H1 (cell line): ENCODE results near the gene AADAC.
"Not testable (repeated sequence)": the region's sequence is repeated elsewhere in the genome, so short reads cannot be mapped to it uniquely, and the experiment has no call there.

Source experiments
- GABPA ChIP-seq: IDR thresholded peaks from 2 replicates; pipeline ENCODE4 v1.6.1; 2011; ENCODE audit warnings: mild to moderate bottlenecking, low read length, moderate library complexity, borderline replicate concordance; ENCODE audit not compliant: insufficient read depth
- MAFK ChIP-seq: IDR thresholded peaks from 2 replicates; pipeline ENCODE4 v1.6.1; 2012; ENCODE audit warnings: low read depth, mild to moderate bottlenecking, improper control_type of control experiment, low read length
- RFX5 ChIP-seq: IDR thresholded peaks from 2 replicates; pipeline ENCODE4 v1.6.1; 2011; ENCODE audit warnings: low read depth, low read length, improper control_type of control experiment, borderline replicate concordance
- ZNF274 ChIP-seq: IDR thresholded peaks from 2 replicates; pipeline ENCODE4 v1.7.0; 2012; ENCODE audit warnings: low read length, borderline replicate concordance; ENCODE audit errors: extremely low read depth

DNA sequence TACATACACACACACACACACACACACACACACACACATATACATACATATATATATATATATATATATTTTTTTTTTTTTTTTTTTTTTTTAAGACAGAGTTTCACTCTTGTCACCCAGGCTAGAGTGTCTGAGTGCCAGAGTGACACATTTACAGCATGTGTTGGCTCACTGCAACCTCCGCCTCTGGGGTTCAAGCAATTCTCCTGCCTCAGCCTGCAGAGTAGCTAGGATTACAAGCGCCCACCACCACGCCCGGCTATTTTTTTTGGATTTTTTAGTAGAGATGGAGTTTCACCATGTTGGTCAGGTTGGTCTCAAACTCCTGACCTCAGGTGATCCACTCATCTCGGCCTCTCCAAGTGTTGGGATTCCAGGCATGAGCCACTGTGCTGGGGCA lies 60.2 kb downstream of the AADAC start:
- TF ChIP-seq GABPA, ZNF274, MAFK, RFX5: not testable (repeated sequence)
